ENCODE results near the gene TIFAB.

DNA sequence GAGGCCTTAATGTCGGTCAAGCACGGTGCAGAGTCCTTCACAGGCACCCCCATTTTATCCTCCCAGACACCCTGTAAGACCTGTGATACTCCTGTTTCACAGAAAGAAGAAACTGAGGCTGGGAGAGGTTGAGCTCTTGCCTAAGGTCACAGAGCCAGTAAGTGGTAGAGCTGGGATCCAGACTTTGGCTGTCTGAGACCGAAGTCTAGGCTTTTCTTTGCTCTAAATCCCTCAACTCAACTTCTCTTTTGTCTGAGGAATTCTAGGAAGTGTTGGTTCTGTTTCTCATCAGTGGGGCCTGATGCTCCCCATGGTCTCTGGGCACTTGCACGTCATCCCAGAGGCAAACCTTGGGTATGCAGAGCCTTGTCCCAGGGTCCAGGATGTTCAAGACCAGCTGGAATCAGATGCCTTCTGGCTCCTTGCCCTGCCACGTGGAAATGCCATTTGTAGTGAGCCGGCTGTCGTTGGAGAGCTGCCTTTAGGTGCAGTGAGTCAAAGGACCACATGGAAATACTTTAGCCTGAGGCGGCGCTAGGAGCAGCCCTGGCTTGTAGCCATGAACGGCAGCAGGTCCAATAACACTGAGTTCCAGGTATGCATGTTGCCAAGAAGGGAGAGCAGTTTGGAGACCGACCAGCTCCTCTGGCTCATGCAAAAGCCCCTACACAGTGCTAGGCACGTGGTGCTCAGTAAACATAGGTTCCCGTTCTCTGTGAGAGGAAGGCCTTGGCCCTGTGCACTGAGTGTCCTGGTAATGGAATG lies 14.2 kb downstream of the TIFAB start:
- TF ChIP-seq, protein P1, sequence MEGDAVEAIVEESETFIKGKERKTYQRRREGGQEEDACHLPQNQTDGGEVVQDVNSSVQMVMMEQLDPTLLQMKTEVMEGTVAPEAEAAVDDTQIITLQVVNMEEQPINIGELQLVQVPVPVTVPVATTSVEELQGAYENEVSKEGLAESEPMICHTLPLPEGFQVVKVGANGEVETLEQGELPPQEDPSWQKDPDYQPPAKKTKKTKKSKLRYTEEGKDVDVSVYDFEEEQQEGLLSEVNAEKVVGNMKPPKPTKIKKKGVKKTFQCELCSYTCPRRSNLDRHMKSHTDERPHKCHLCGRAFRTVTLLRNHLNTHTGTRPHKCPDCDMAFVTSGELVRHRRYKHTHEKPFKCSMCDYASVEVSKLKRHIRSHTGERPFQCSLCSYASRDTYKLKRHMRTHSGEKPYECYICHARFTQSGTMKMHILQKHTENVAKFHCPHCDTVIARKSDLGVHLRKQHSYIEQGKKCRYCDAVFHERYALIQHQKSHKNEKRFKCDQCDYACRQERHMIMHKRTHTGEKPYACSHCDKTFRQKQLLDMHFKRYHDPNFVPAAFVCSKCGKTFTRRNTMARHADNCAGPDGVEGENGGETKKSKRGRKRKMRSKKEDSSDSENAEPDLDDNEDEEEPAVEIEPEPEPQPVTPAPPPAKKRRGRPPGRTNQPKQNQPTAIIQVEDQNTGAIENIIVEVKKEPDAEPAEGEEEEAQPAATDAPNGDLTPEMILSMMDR (IDR thresholded peaks at IDR 0.05) = peak in 1 of 6 experiments; percentile 26
- no peak for TF ChIP-seq POLR2A (IDR thresholded peaks at IDR 0.05)
- TF ChIP-seq EP300 (IDR thresholded peaks at IDR 0.05) = no peak
